SH-SY5Y (cell line): Measurements from ENCODE around the gene KCNH2.

ENCODE experiments used
- GATA2 ChIP-seq: IDR thresholded peaks from 2 replicates; pipeline ENCODE4 v1.6.1; 2011; ENCODE audit warnings: mild to moderate bottlenecking, low read depth, low read length
- GATA3 ChIP-seq: IDR thresholded peaks from 2 replicates; pipeline ENCODE4 v1.6.1; 2011; ENCODE audit warnings: low read depth, mild to moderate bottlenecking, low read length, moderate library complexity

GRCh38 chr7:150978126-150978789 lies at the start of gene KCNH2:
- TF ChIP-seq GATA2 (no peak), GATA3 (no peak)
